ENCODE results near the gene GIT1. TPM values are rescaled to one million over a fixed set of nuclear protein-coding genes. Genes with fewer than 3 reads are reported as not detected.
A peak's percentile ranks its signal among the peaks of the same experiment; 100 is the strongest.

GIT1 gene
- total and polyA plus RNA-seq, 2 of the 13 experiments (the other 11 are each of a cell fraction or from before 2014, with no cell fraction given): 14.2 to 30.8 TPM

GRCh38 chr17:29615492-29616299 lies 26.2 kb upstream of the GIT1 start (continued):
- TF ChIP-seq ZNF800 (CRISPR knock-in tag; IDR thresholded peaks at IDR 0.05): peak; percentile 78
- TF ChIP-seq ONECUT2 (CRISPR knock-in tag; IDR thresholded peaks at IDR 0.05): no peak
- no peak for TF ChIP-seq HDAC6 (IDR thresholded peaks at IDR 0.05; ENCODE audit: low read depth, low read length)
- 0 out of 2 replicates have a peak, but pooled peaks have one; percentile 68 for TF ChIP-seq ZNF879 (CRISPR knock-in tag; IDR thresholded peaks at IDR 0.05)
- no peak for TF ChIP-seq ZNF530 (CRISPR knock-in tag; IDR thresholded peaks at IDR 0.05; ENCODE audit: low read depth)
- TF ChIP-seq ZBTB7B (CRISPR knock-in tag; IDR thresholded peaks at IDR 0.05): peak; percentile 52; the same call in 1 of the 2 replicates
- 0 out of 2 replicates have a peak, but pooled peaks have one; percentile 24 for TF ChIP-seq ZNF136 (CRISPR knock-in tag; IDR thresholded peaks at IDR 0.05; ENCODE audit: low read depth)
- no peak for TF ChIP-seq MYPOP (CRISPR knock-in tag; IDR thresholded peaks at IDR 0.05)
- peak; percentile 26; the same call in 1 of the 2 replicates for TF ChIP-seq NR2C2 (CRISPR knock-in tag; IDR thresholded peaks at IDR 0.05; ENCODE audit: borderline replicate concordance)
- TF ChIP-seq TAF1 (CRISPR knock-in tag; IDR thresholded peaks at IDR 0.05): peak; percentile 47; the same call in 1 of the 2 replicates
- peak; percentile 98 for TF ChIP-seq DRAP1 (CRISPR knock-in tag; IDR thresholded peaks at IDR 0.05)
- peak; percentile 61; the same call in 1 of the 2 replicates for TF ChIP-seq MXD1 (CRISPR knock-in tag; IDR thresholded peaks at IDR 0.05)
- peak; percentile 54; the same call in 1 of the 2 replicates for TF ChIP-seq ZNF784 (CRISPR knock-in tag; IDR thresholded peaks at IDR 0.05; ENCODE audit: borderline replicate concordance)
- TF ChIP-seq ZNF792 (CRISPR knock-in tag; IDR thresholded peaks at IDR 0.05): peak; percentile 52; the same call in 1 of the 2 replicates
- 0 out of 2 replicates have a peak, but pooled peaks have one; percentile 30 for TF ChIP-seq ZNF33B (CRISPR knock-in tag; IDR thresholded peaks at IDR 0.05)
- TF ChIP-seq SOX6 (IDR thresholded peaks at IDR 0.05): no peak
- peak; percentile 56 for TF ChIP-seq SOX6 (CRISPR knock-in tag; IDR thresholded peaks at IDR 0.05)
